Stimulated activated naive CD8-positive, alpha-beta T cell treated with anti-CD3 and anti-CD28 coated beads, Interleukin-15, amount 100 ng/mL, for 72 hours (primary cell): ENCODE measurements around the gene CREG1.

Experiments used
- ATAC-seq: fragments of 150-1000 bp; cut with Tn5 transposase; 2 replicates; pipeline ENCODE4 v1.10.0; 2021; ENCODE audit warnings: mild to moderate bottlenecking, moderate library complexity
- DNase-seq, 2 donors: peaks; one replicate each; pipeline ENCODE4 v3.0.0; 2021 to 2022
- H3K27ac Mint-ChIP-seq, 2 donors: one replicate each; pipeline ENCODE4 v1.8.0; 2022; ENCODE audit warnings: mild to moderate bottlenecking in 2 of 2, mixed read lengths in 2 of 2, moderate library complexity in 2 of 2
- H3K27me3 Mint-ChIP-seq: one replicate; pipeline ENCODE4 v1.8.0; 2022; ENCODE audit warnings: mixed read lengths
- H3K4me1 Mint-ChIP-seq: one replicate; pipeline ENCODE4 v1.8.0; 2022; ENCODE audit warnings: mild to moderate bottlenecking, mixed read lengths
- H3K4me3 Mint-ChIP-seq, 2 donors: one replicate each; pipeline ENCODE4 v1.8.0; 2022; ENCODE audit warnings: mild to moderate bottlenecking in 2 of 2, mixed read lengths in 2 of 2, moderate library complexity in 1 of 2
- H3K9me3 Mint-ChIP-seq, 2 donors: one replicate each; pipeline ENCODE4 v1.8.0; 2022; ENCODE audit warnings: mixed read lengths in 2 of 2

CREG1 gene

GRCh38 chr1:167510244-167510643, 43.3 kb downstream of the CREG1 start:
- DNase-seq = no peak
- Mint-ChIP-seq H3K27ac (peak overlapping the region; percentile 5 to 49), H3K27me3 (no peaks in the 10 kb centered on the region), H3K9me3 (no peaks in the 10 kb centered on the region), H3K4me3 (peak overlapping the region; percentile 57 to 63), H3K4me1 (peaks cover 87% of the 10 kb centered on the region)
- peak; percentile 48 for ATAC-seq

GRCh38 chr1:167509587-167509986, 44.0 kb downstream of the CREG1 start:
- DNase-seq = no peak
- H3K27me3 Mint-ChIP-seq = no peaks in the 10 kb centered on the region
- ATAC-seq = no peak
- peak overlapping the region; percentile 57 to 63 for H3K4me3 Mint-ChIP-seq
- H3K27ac Mint-ChIP-seq = peak overlapping the region in 1 of 2 donors; percentile 22
- peaks cover 93% of the 10 kb centered on the region for H3K4me1 Mint-ChIP-seq
- no peaks in the 10 kb centered on the region for H3K9me3 Mint-ChIP-seq

- Mint-ChIP-seq H3K4me3 (no peak overlapping the region), H3K9me3 (no peaks in the 10 kb centered on the region), H3K27me3 (no peaks in the 10 kb centered on the region), H3K27ac (peak overlapping the region in 1 of 2 donors; percentile 39), H3K4me1 (peaks cover 98% of the 10 kb centered on the region)
- DNase-seq (no peak), ATAC-seq (no peak)
These were observed 45.8 kb downstream of the CREG1 start for GRCh38 chr1:167507719-167508118.

GRCh38 chr1:167504467-167504827, 49.1 kb downstream of the CREG1 start:
- Mint-ChIP-seq H3K27me3 (no peaks in the 10 kb centered on the region), H3K27ac (peak overlapping the region in 1 of 2 donors; percentile 62), H3K4me1 (peaks cover 100% of the 10 kb centered on the region), H3K9me3 (no peaks in the 10 kb centered on the region), H3K4me3 (peak overlapping the region in 1 of 2 donors; percentile 8)
- DNase-seq (no peak), ATAC-seq (no peak)

GRCh38 chr1:167503626-167504466, 49.7 kb downstream of the CREG1 start:
- Mint-ChIP-seq H3K9me3 (no peaks in the 10 kb centered on the region), H3K4me3 (peak overlapping the region; percentile 8 to 40), H3K27me3 (no peaks in the 10 kb centered on the region), H3K27ac (peak overlapping the region in 1 of 2 donors; percentile 3), H3K4me1 (peaks cover 100% of the 10 kb centered on the region)
- DNase-seq (no peak), ATAC-seq (no peak)

GRCh38 chr1:167502719-167503462, 50.7 kb downstream of the CREG1 start:
- peaks cover 100% of the 10 kb centered on the region for H3K4me1 Mint-ChIP-seq
- H3K4me3 Mint-ChIP-seq = peak overlapping the region; percentile 60 to 79

GRCh38 chr1:167502192-167502551, 51.4 kb downstream of the CREG1 start:
- Mint-ChIP-seq H3K4me1 (peaks cover 100% of the 10 kb centered on the region), H3K4me3 (peak overlapping the region; percentile 60 to 79), H3K27ac (peak overlapping the region; percentile 4 to 96), H3K9me3 (no peaks in the 10 kb centered on the region), H3K27me3 (no peaks in the 10 kb centered on the region)
- ATAC-seq (no peak), DNase-seq (no peak)

More at GRCh38 chr1:167502719-167503462, 50.7 kb downstream of the CREG1 start:
- peak overlapping the region in 1 of 2 donors; percentile 96 for H3K27ac Mint-ChIP-seq
- no peaks in the 10 kb centered on the region for H3K9me3 Mint-ChIP-seq
- DNase-seq = no peak
- H3K27me3 Mint-ChIP-seq = no peaks in the 10 kb centered on the region
- ATAC-seq = no peak

GRCh38 chr1:167501515-167502191, 51.9 kb downstream of the CREG1 start:
- Mint-ChIP-seq H3K4me3 (peak overlapping the region; percentile 60 to 79), H3K4me1 (peaks cover 100% of the 10 kb centered on the region), H3K27me3 (no peaks in the 10 kb centered on the region), H3K9me3 (no peaks in the 10 kb centered on the region), H3K27ac (peak overlapping the region; percentile 88 to 96)
- DNase-seq (no peak), ATAC-seq (no peak)

GRCh38 chr1:167500283-167500860, 53.2 kb downstream of the CREG1 start:
- Mint-ChIP-seq H3K9me3 (no peaks in the 10 kb centered on the region), H3K27ac (peak overlapping the region; percentile 92 to 96), H3K4me1 (peaks cover 100% of the 10 kb centered on the region), H3K4me3 (peak overlapping the region; percentile 74 to 79), H3K27me3 (no peaks in the 10 kb centered on the region)
- ATAC-seq (peak; percentile 83), DNase-seq (no peak)

GRCh38 chr1:167499664-167500101, 53.9 kb downstream of the CREG1 start:
- peaks cover 100% of the 10 kb centered on the region for H3K4me1 Mint-ChIP-seq
- DNase-seq (peak in 1 of 2 donors; percentile 48), ATAC-seq (peak; percentile 65)
- no peaks in the 10 kb centered on the region for H3K9me3 Mint-ChIP-seq
- peak overlapping the region; percentile 62 to 74 for H3K4me3 Mint-ChIP-seq
- H3K27ac Mint-ChIP-seq = peak overlapping the region; percentile 92 to 93
- no peaks in the 10 kb centered on the region for H3K27me3 Mint-ChIP-seq

GRCh38 chr1:167499106-167499505, 54.5 kb downstream of the CREG1 start:
- H3K27me3 Mint-ChIP-seq = no peaks in the 10 kb centered on the region
- H3K4me3 Mint-ChIP-seq = peak overlapping the region; percentile 62 to 74
- ATAC-seq = peak; percentile 63
- H3K4me1 Mint-ChIP-seq = peaks cover 100% of the 10 kb centered on the region
- H3K9me3 Mint-ChIP-seq = no peaks in the 10 kb centered on the region
- DNase-seq = peak in 1 of 2 donors; percentile 50
- H3K27ac Mint-ChIP-seq = peak overlapping the region; percentile 89 to 93

- no peaks in the 10 kb centered on the region for H3K9me3 Mint-ChIP-seq
- peaks cover 100% of the 10 kb centered on the region for H3K4me1 Mint-ChIP-seq
- no peak for DNase-seq
- no peak for ATAC-seq
- peak overlapping the region; percentile 5 to 66 for H3K27ac Mint-ChIP-seq
- H3K4me3 Mint-ChIP-seq = peak overlapping the region; percentile 6 to 20
- no peaks in the 10 kb centered on the region for H3K27me3 Mint-ChIP-seq
These were observed 56.6 kb downstream of the CREG1 start for GRCh38 chr1:167496797-167497619.

GRCh38 chr1:167493372-167493771, 60.2 kb downstream of the CREG1 start:
- Mint-ChIP-seq H3K9me3 (no peaks in the 10 kb centered on the region), H3K4me1 (peaks cover 100% of the 10 kb centered on the region), H3K27me3 (no peaks in the 10 kb centered on the region), H3K4me3 (peak overlapping the region; percentile 79 to 80), H3K27ac (no peak overlapping the region)
- no peak for ATAC-seq
- no peak for DNase-seq

- H3K27ac Mint-ChIP-seq = peak overlapping the region; percentile 90 to 98
- H3K4me3 Mint-ChIP-seq = peak overlapping the region; percentile 79 to 80
- H3K9me3 Mint-ChIP-seq = no peaks in the 10 kb centered on the region
- ATAC-seq (peak; percentile 84), DNase-seq (peak; percentile 70 to 85)
- peaks cover 99% of the 10 kb centered on the region for H3K4me1 Mint-ChIP-seq
- H3K27me3 Mint-ChIP-seq = no peaks in the 10 kb centered on the region
These were observed 61.1 kb downstream of the CREG1 start for GRCh38 chr1:167492481-167492910.
